ENCODE data around the gene BCDIN3D. TPM values are rescaled to one million over a fixed set of nuclear protein-coding genes. Genes with fewer than 3 reads are reported as not detected.

The BCDIN3D gene
- total and polyA plus RNA-seq, 9 of the 15 experiments (the other 6 are each of a cell fraction or from before 2014, with no cell fraction given), result 3.7 to 6.9 (median 5.6) TPM

DNA sequence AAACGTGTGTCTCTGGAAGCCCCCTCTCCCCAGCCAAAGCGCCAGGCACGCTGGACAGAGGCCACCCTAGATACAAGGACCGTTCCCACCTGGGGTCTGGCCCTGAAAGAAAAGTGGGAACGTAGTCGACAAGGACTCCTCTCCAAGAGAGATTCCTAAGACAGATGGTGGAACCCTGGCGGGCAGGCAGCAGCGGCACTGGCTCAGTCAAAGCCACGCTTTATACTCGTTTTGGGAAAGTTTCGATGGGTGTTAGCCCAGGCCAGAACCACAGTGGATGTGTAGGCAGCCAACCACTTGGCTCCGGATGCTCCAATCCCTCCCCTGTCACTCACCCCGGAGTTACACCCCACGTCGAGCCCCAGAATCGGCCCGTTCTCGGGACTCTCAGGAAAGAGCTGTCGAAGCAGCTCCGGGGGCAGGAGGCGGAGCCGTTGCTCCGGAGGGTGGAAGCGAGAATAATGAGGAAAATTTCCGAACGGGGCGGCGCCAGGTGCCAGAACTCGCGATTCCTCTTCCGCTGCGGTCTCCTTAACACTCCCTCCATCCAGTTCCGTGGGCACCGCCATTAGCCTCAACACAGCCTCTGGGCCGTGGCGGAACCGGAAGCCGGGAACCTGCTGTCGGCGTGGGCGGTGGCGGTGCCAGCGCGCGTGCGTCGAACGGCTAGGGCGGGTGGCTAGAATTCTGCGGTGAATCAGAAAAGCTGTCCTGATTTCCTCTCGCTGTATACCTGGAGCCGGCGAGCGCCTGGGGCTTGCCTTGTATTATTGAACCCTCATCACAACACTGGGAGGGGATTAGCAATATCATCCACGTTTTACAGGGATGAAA, at the start of gene BCDIN3D (continued):
- TF ChIP-seq, protein P1, sequence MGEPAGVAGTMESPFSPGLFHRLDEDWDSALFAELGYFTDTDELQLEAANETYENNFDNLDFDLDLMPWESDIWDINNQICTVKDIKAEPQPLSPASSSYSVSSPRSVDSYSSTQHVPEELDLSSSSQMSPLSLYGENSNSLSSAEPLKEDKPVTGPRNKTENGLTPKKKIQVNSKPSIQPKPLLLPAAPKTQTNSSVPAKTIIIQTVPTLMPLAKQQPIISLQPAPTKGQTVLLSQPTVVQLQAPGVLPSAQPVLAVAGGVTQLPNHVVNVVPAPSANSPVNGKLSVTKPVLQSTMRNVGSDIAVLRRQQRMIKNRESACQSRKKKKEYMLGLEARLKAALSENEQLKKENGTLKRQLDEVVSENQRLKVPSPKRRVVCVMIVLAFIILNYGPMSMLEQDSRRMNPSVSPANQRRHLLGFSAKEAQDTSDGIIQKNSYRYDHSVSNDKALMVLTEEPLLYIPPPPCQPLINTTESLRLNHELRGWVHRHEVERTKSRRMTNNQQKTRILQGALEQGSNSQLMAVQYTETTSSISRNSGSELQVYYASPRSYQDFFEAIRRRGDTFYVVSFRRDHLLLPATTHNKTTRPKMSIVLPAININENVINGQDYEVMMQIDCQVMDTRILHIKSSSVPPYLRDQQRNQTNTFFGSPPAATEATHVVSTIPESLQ (CRISPR knock-in tag; IDR thresholded peaks at IDR 0.05), result peak; percentile 78; the same call in 1 of the 2 replicates
- TF ChIP-seq POLR2A (conservative IDR thresholded peaks at IDR 0.05), result peak; percentile 94
- peak; percentile 83 for TF ChIP-seq TAF1 (IDR thresholded peaks at IDR 0.05; ENCODE audit: control insufficient read depth, extremely low read depth, insufficient read depth, low read length, severe bottlenecking)
- TF ChIP-seq SPI1 (IDR thresholded peaks at IDR 0.05; ENCODE audit: borderline replicate concordance, low read depth, low read length), result peak; percentile 47; the same call in 1 of the 2 replicates
- TF ChIP-seq TAF9B (IDR thresholded peaks at IDR 0.05; ENCODE audit: partially characterized antibody), result peak; percentile 86
- TF ChIP-seq NCOA6 (IDR thresholded peaks at IDR 0.05), result peak; percentile 54; the same call in 1 of the 2 replicates
- TF ChIP-seq MEIS2 (IDR thresholded peaks at IDR 0.05; ENCODE audit: partially characterized antibody), result peak; percentile 45
- no peak for TF ChIP-seq NR2C2 (CRISPR knock-in tag; IDR thresholded peaks at IDR 0.05)
- peak; percentile 80 for TF ChIP-seq NR2C2 (tag; IDR thresholded peaks at IDR 0.05)
- peak; percentile 78; the same call in 1 of the 2 replicates for TF ChIP-seq POLR2AphosphoS5 (IDR thresholded peaks at IDR 0.05; ENCODE audit: control insufficient read depth, insufficient read depth, low read depth, low read length)
- TF ChIP-seq CBFB (CRISPR knock-in tag; IDR thresholded peaks at IDR 0.05), result no peak
- TF ChIP-seq SIX5 (IDR thresholded peaks at IDR 0.05; ENCODE audit: borderline replicate concordance in 1 of 2, insufficient read depth in 1 of 2, low read depth in 1 of 2, low read length in 2 of 2), result no peak
- peak; percentile 99 for TF ChIP-seq EGR1 (conservative IDR thresholded peaks at IDR 0.05)
- TF ChIP-seq, protein P2, sequence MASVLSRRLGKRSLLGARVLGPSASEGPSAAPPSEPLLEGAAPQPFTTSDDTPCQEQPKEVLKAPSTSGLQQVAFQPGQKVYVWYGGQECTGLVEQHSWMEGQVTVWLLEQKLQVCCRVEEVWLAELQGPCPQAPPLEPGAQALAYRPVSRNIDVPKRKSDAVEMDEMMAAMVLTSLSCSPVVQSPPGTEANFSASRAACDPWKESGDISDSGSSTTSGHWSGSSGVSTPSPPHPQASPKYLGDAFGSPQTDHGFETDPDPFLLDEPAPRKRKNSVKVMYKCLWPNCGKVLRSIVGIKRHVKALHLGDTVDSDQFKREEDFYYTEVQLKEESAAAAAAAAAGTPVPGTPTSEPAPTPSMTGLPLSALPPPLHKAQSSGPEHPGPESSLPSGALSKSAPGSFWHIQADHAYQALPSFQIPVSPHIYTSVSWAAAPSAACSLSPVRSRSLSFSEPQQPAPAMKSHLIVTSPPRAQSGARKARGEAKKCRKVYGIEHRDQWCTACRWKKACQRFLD (CRISPR knock-in tag; IDR thresholded peaks at IDR 0.05), result peak; percentile 56; the same call in 1 of the 2 replicates
- TF ChIP-seq, protein P3, sequence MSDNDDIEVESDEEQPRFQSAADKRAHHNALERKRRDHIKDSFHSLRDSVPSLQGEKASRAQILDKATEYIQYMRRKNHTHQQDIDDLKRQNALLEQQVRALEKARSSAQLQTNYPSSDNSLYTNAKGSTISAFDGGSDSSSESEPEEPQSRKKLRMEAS (CRISPR knock-in tag; IDR thresholded peaks at IDR 0.05), result peak; percentile 68
- TF ChIP-seq SMAD3 (CRISPR knock-in tag; conservative IDR thresholded peaks at IDR 0.05), result 0 out of 2 replicates have a peak, but pooled peaks have one; percentile 31
- TF ChIP-seq, protein P4, sequence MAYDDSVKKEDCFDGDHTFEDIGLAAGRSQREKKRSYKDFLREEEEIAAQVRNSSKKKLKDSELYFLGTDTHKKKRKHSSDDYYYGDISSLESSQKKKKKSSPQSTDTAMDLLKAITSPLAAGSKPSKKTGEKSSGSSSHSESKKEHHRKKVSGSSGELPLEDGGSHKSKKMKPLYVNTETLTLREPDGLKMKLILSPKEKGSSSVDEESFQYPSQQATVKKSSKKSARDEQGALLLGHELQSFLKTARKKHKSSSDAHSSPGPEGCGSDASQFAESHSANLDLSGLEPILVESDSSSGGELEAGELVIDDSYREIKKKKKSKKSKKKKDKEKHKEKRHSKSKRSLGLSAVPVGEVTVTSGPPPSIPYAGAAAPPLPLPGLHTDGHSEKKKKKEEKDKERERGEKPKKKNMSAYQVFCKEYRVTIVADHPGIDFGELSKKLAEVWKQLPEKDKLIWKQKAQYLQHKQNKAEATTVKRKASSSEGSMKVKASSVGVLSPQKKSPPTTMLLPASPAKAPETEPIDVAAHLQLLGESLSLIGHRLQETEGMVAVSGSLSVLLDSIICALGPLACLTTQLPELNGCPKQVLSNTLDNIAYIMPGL (CRISPR knock-in tag; IDR thresholded peaks at IDR 0.05), result peak; percentile 61; the same call in 1 of the 2 replicates
- TF ChIP-seq MYC (IDR thresholded peaks at IDR 0.05; ENCODE audit: low read depth, low read length), result peak; percentile 71
- TF ChIP-seq MYC (CRISPR knock-in tag; IDR thresholded peaks at IDR 0.05; ENCODE audit: borderline replicate concordance, low read depth), result no peak
- TF ChIP-seq KDM1A (IDR thresholded peaks at IDR 0.05), result peak; percentile 8 to 65; a peak in 1 of 4 replicates
- no peak for TF ChIP-seq ZNF444 (CRISPR knock-in tag; IDR thresholded peaks at IDR 0.05)
- peak in 1 of 2 experiments; percentile 25; a peak in 2 of 4 replicates for TF ChIP-seq FOXK2 (conservative IDR thresholded peaks at IDR 0.05 in 1 of 2, IDR thresholded peaks at IDR 0.05 in 1 of 2; ENCODE audit: low read depth in 2 of 2)
- TF ChIP-seq RB1 (IDR thresholded peaks at IDR 0.05; ENCODE audit: low read depth), result peak; percentile 48; the same call in 1 of the 2 replicates
